K562 (cell line): Measurements from ENCODE around the gene CTDSPL. TPM values are rescaled to one million over a fixed set of nuclear protein-coding genes. Genes with fewer than 3 reads are reported as not detected.
"Not testable (repeated sequence)": the region's sequence is repeated elsewhere in the genome, so short reads cannot be mapped to it uniquely, and the experiment has no call there.

Source experiments
- ATAC-seq: fragments of 200-7000 bp; cut with Tn5 transposase; 3 replicates; pipeline ENCODE4 v1.9.1; 2020; ENCODE audit warnings: moderate library complexity
- BruUV-seq: library from RNA; stranded (reverse); fragments of 400-500 nt; replicated peaks from 2 replicates; lab custom pipeline; 2021; lab: Mats Ljungman, UMichigan
- CTCF ChIA-PET: fragments of 300-600 bp; formaldehyde crosslinking; extraction: SDS; loops from one replicate; lab custom pipeline; 2021; ENCODE audit warnings: low intra/inter-chr PET ratio; lab: Yijun Ruan, JAX
- POLR2A ChIA-PET: fragments of 300-600, 350-650 bp; sonication (Branson Sonifier 250); formaldehyde crosslinking; extraction: SDS; loops from one replicate; lab custom pipeline; 2021; ENCODE audit warnings: antibody characterized with exemption, inconsistent platforms; lab: Yijun Ruan, JAX
- DNase-seq, 4 experiments: peaks; one replicate each; pipeline versions ENCODE4 v3.0.0 to v3.0.0-alpha.2; 2011 to 2018; ENCODE audit warnings: low spot score in 3 of 4, mixed read lengths in 3 of 4; ENCODE audit errors: extremely low read depth in 1 of 4
- FAIRE-seq: peaks from 2 replicates; lab custom pipeline; 2011; peaks lifted over from hg19 to GRCh38; lab: Jason Lieb, UNC
- H2AFZ ChIP-seq: 2 replicates; pipeline ENCODE4 v1.6.0; 2011; ENCODE audit warnings: low read depth, low read length, control low read depth, inconsistent platforms
- H3K27ac ChIP-seq: fragments of 200-600 bp; 3 replicates; pipeline ENCODE4 v1.8.0; 2011; ENCODE audit warnings: low read depth, mild to moderate bottlenecking, control low read depth, inconsistent platforms, low read length, moderate library complexity, mixed read lengths; ENCODE audit errors: extremely low read depth
- H3K27me3 ChIP-seq, 2 experiments: fragments of 300-600 bp in 1 of 2; 2 replicates in 1 of 2; 3 replicates in 1 of 2; pipeline versions ENCODE4 v1.6.0 to v1.8.0; 2011; ENCODE audit warnings: inconsistent platforms in 2 of 2, low read length in 2 of 2, mild to moderate bottlenecking in 1 of 2, mixed read lengths in 1 of 2, moderate library complexity in 1 of 2; ENCODE audit not compliant: control insufficient read depth in 2 of 2, insufficient read depth in 2 of 2
- H3K36me3 ChIP-seq: fragments of 300-600 bp; 3 replicates; pipeline ENCODE4 v1.8.0; 2011; ENCODE audit warnings: mild to moderate bottlenecking, low read length, inconsistent platforms; ENCODE audit not compliant: control insufficient read depth, insufficient read depth
- H3K4me1 ChIP-seq, 2 experiments: fragments of 200-600 bp in 1 of 2; replicated peaks in 1 of 2; 2 replicates in 1 of 2; 3 replicates in 1 of 2; pipeline versions ENCODE4 v1.5.1 to v1.8.0; 2011; ENCODE audit warnings: inconsistent platforms in 2 of 2, low read length in 2 of 2, mild to moderate bottlenecking in 1 of 2, mixed read lengths in 1 of 2, moderate library complexity in 1 of 2; ENCODE audit not compliant: control insufficient read depth in 2 of 2, insufficient read depth in 2 of 2
- H3K4me2 ChIP-seq: 2 replicates; pipeline ENCODE4 v1.6.1; 2011; ENCODE audit warnings: low read length, control low read depth, inconsistent platforms, mixed read lengths; ENCODE audit not compliant: insufficient read depth
- H3K4me3 ChIP-seq: fragments of 200-600 bp; sonication (generic), shearing (Covaris generic); 2 replicates; pipeline ENCODE4 v1.5.1; 2016; ENCODE audit warnings: control low read depth, inconsistent platforms
- H3K79me2 ChIP-seq: fragments of 200-600 bp; 3 replicates; pipeline ENCODE4 v1.8.0; 2011; ENCODE audit warnings: low read length, inconsistent platforms; ENCODE audit not compliant: control insufficient read depth, insufficient read depth
- H3K9ac ChIP-seq, 2 experiments: 2 replicates each; pipeline versions ENCODE4 v1.6.0 to v1.6.1; 2011; ENCODE audit warnings: low read depth in 2 of 2, low read length in 2 of 2, control low read depth in 1 of 2, inconsistent platforms in 1 of 2, mild to moderate bottlenecking in 1 of 2, mixed read lengths in 1 of 2; ENCODE audit not compliant: insufficient read depth in 1 of 2
- H3K9me1 ChIP-seq: one replicate; pipeline ENCODE4 v1.6.0; 2011; ENCODE audit warnings: inconsistent platforms, mild to moderate bottlenecking, low read length, moderate library complexity; ENCODE audit not compliant: control insufficient read depth, insufficient read depth
- H3K9me3 ChIP-seq: replicated peaks from 2 replicates; pipeline ENCODE4 v1.5.1; 2011; ENCODE audit warnings: low read depth, low read length, inconsistent platforms; ENCODE audit not compliant: control insufficient read depth, insufficient read depth
- H4K20me1 ChIP-seq: replicated peaks from 2 replicates; pipeline ENCODE4 v1.6.1; 2011; ENCODE audit warnings: low read length, inconsistent platforms, mixed read lengths; ENCODE audit not compliant: control insufficient read depth, insufficient read depth
- ARID3A ChIP-seq: IDR thresholded peaks from 2 replicates; pipeline ENCODE4 v1.6.1; 2012; ENCODE audit warnings: low read depth, low read length, improper control_type of control experiment, borderline replicate concordance
- C11orf30 ChIP-seq: fragments of 450-650 bp; IDR thresholded peaks from 2 replicates; pipeline ENCODE4 v1.6.1; 2016; ENCODE audit warnings: low read depth, mild to moderate bottlenecking
- CTCF ChIP-seq, 3 experiments: IDR thresholded peaks in 2 of 3; conservative IDR thresholded peaks in 1 of 3; 2 replicates each; pipeline ENCODE4 v1.5.1; 2011 to 2012; ENCODE audit warnings: low read length in 3 of 3, mild to moderate bottlenecking in 3 of 3, control low read depth in 2 of 3, improper control_type of control experiment in 1 of 3, inconsistent platforms in 1 of 3, low read depth in 1 of 3, mixed read lengths in 1 of 3, moderate library complexity in 1 of 3; ENCODE audit not compliant: insufficient read depth in 2 of 3
- MCM3 ChIP-seq: fragments of 450-650 bp; IDR thresholded peaks from 2 replicates; pipeline ENCODE4 v1.6.1; 2016
- RFX1 ChIP-seq: fragments of 450-650 bp; IDR thresholded peaks from 2 replicates; pipeline ENCODE4 v1.6.1; 2016; ENCODE audit warnings: mild to moderate bottlenecking, moderate library complexity
- WGBS: fragments of 100-300 bp; shearing (Covaris generic); methylation state at CpG from one replicate; pipeline ENCODE4 v1.1.6; 2016; ENCODE audit warnings: low coverage, mixed read lengths; ENCODE audit not compliant: insufficient coverage; ENCODE audit errors: missing lambda C conversion rate; 5-methylcytosine and 5-hydroxymethylcytosine counted together
- in situ Hi-C: fragments of 300-500 bp; cut with MboI; formaldehyde crosslinking; loops from 4 replicates; pipeline ENCODE4 v1.15.0; 2018; ENCODE audit warnings: inconsistent platforms, mixed read lengths
- intact Hi-C: fragments of 100-400 bp; cut with micrococcal nuclease; formaldehyde crosslinking; loops from 2 replicates; pipeline ENCODE4 v1.14.2; 2022
- polyA plus RNA-seq, 8 experiments: library from polyadenylated mRNA; depleted of rRNA in 4 of 8; stranded (reverse) in 5 of 8; unstranded in 3 of 8; fragments of >200 nt; fragmentation: Nextera tagmentation in 2 of 8; fragmentation: Illumina TruSeq in 1 of 8; extraction: Ambion mirVana in 2 of 8; extraction: Trizol in 1 of 8; gene quantifications; 2 replicates each; pipeline versions ENCODE4 v1.2.1 to v1.2.3, GENCODE V29; 2011 to 2014; ENCODE audit warnings: inconsistent platforms in 1 of 8, missing spikeins in 1 of 8
- total RNA-seq, 7 experiments: library from RNA; depleted of rRNA in 6 of 7; stranded (reverse); fragments of >200 nt in 6 of 7; fragmentation: Illumina TruSeq in 2 of 7; extraction: Trizol in 2 of 7; gene quantifications; 2 replicates each; pipeline versions ENCODE4 v1.2.1 to v1.2.3, GENCODE V29; 2011 to 2021; ENCODE audit warnings: low replicate concordance in 1 of 7

CTDSPL gene
- total and polyA plus RNA-seq, 9 of the 15 experiments (the other 6 are each of a cell fraction or from before 2014, with no cell fraction given): 5.1 to 19.3 (median 11.3) TPM

- H4K20me1 ChIP-seq: no peaks in the 10 kb centered on the region
- H3K4me1 ChIP-seq: peaks cover 0 to 7% of the 10 kb centered on the region in 2 experiments; a peak in 3 of 5 replicates
- H3K27ac ChIP-seq: no peak overlapping the region
- no TSS peak for BruUV-seq
- ATAC-seq: no peak
- in situ Hi-C loops (loop anchor here (5.0 kb wide), 1 partner anchor 114 kb away; no protein-coding TSS in a partner anchor), intact Hi-C loops (loop anchor here (5.0 kb wide), 2 partner anchors 146 to 511 kb away; no protein-coding TSS in a partner anchor)
- no peak for DNase-seq
- CTCF ChIA-PET: interaction anchor here (1.0 kb wide), 1 partner anchor 116 kb away, joined by 3 read pairs; no protein-coding TSS in a partner anchor
- H3K36me3 ChIP-seq: peaks cover 4% of the 10 kb centered on the region; the same call in 1 of the 3 replicates
- no peak overlapping the region for H3K9ac ChIP-seq
- peaks cover 2% of the 10 kb centered on the region for H3K9me1 ChIP-seq
- no peaks in the 10 kb centered on the region for H3K79me2 ChIP-seq
- no peak for FAIRE-seq
- H2AFZ ChIP-seq: no peak overlapping the region
- TF ChIP-seq MCM3 (no peak), C11orf30 (no peak), CTCF (IDR thresholded peaks at IDR 0.05 in 2 of 3, conservative IDR thresholded peaks at IDR 0.05 in 1 of 3; ENCODE audit: insufficient read depth in 2 of 3, low read depth in 1 of 3, low read length in 3 of 3) (0 out of 6 replicates have a peak, but pooled peaks of 1 of the 3 experiments have one; percentile 2), ARID3A (no peak), RFX1 (peak; percentile 76)
- no peaks in the 10 kb centered on the region for H3K9me3 ChIP-seq
- POLR2A ChIA-PET: interaction anchor here (1.1 kb wide), 1 partner anchor 11 kb away, joined by 4 read pairs; no protein-coding TSS in a partner anchor
- no peaks in the 10 kb centered on the region for H3K27me3 ChIP-seq
- no peak overlapping the region for H3K4me3 ChIP-seq
- no peak overlapping the region for H3K4me2 ChIP-seq
Observed at GRCh38 chr3:37971467-37971866, 109.8 kb downstream of the CTDSPL start.

- DNase-seq, H3K4me3 ChIP-seq, H3K27ac ChIP-seq, H3K27me3 ChIP-seq, H3K4me1 ChIP-seq, H2AFZ ChIP-seq, H3K9me1 ChIP-seq, H3K79me2 ChIP-seq, CTCF ChIA-PET, BruUV-seq, H3K9ac ChIP-seq, H4K20me1 ChIP-seq, H3K4me2 ChIP-seq, FAIRE-seq, H3K9me3 ChIP-seq, ATAC-seq, H3K36me3 ChIP-seq: not testable (repeated sequence)
- 41% methylated on average over 8 of the region's 8 CpGs for WGBS
- intact Hi-C loops: loop anchor here (5.0 kb wide), 2 partner anchors 145 to 510 kb away; no protein-coding TSS in a partner anchor
- in situ Hi-C loops: loop anchor here (5.0 kb wide), 1 partner anchor 115 kb away; no protein-coding TSS in a partner anchor
- POLR2A ChIA-PET: interaction anchor here (1.1 kb wide), 1 partner anchor 10 kb away, joined by 4 read pairs; no protein-coding TSS in a partner anchor
Observed at GRCh38 chr3:37972056-37972455, 110.4 kb downstream of the CTDSPL start.
